ENCODE data around the gene ABCB9. TPM values are rescaled to one million over a fixed set of nuclear protein-coding genes. Genes with fewer than 3 reads are reported as not detected.

Gene ABCB9
- total RNA-seq, 1 experiment from 2014 or later: 6.7 TPM

DNA sequence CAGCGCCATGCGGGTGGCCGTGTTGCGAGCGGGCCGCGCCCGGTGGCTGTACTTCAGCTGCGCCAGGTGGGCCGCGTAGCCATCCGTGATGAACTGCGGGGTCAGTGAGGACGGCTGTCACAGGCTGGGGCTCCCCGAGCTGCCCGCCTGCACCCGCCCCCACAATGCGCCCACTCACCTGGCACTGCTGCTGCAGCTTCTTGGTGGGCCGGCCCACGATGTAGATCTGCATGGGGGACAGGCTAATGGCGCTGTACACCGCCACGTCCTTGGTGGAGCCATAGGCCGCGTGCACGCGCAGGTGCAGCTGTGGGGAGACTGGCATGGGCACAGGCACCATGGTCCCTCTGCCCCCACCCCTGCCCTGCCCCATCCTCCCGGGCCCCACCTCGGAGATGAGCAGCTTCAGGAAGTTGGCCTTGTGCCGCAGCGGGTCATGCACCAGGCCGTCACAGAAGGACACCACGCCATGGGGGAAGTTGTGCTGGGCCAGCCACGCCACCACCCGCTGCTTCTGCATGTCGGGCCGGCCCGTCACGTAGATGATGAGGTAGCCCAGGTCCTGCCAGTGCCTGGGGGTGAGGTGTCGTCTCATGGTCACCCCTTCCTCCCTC is 20.1 kb upstream of the ABCB9 start:
- TF ChIP-seq, protein P1, sequence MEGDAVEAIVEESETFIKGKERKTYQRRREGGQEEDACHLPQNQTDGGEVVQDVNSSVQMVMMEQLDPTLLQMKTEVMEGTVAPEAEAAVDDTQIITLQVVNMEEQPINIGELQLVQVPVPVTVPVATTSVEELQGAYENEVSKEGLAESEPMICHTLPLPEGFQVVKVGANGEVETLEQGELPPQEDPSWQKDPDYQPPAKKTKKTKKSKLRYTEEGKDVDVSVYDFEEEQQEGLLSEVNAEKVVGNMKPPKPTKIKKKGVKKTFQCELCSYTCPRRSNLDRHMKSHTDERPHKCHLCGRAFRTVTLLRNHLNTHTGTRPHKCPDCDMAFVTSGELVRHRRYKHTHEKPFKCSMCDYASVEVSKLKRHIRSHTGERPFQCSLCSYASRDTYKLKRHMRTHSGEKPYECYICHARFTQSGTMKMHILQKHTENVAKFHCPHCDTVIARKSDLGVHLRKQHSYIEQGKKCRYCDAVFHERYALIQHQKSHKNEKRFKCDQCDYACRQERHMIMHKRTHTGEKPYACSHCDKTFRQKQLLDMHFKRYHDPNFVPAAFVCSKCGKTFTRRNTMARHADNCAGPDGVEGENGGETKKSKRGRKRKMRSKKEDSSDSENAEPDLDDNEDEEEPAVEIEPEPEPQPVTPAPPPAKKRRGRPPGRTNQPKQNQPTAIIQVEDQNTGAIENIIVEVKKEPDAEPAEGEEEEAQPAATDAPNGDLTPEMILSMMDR (IDR thresholded peaks at IDR 0.05; ENCODE audit: insufficient read depth in 1 of 2, low read depth in 1 of 2, low read length in 1 of 2, severe bottlenecking in 1 of 2, unreplicated experiment in 1 of 2): no peak
- POLR2A ChIA-PET: no interaction called here
- intact Hi-C loops (cut with micrococcal nuclease; ENCODE audit: unreplicated experiment): loop anchor here (10.0 kb wide), 1 partner anchor 158 kb away; no protein-coding TSS in a partner anchor

DNA sequence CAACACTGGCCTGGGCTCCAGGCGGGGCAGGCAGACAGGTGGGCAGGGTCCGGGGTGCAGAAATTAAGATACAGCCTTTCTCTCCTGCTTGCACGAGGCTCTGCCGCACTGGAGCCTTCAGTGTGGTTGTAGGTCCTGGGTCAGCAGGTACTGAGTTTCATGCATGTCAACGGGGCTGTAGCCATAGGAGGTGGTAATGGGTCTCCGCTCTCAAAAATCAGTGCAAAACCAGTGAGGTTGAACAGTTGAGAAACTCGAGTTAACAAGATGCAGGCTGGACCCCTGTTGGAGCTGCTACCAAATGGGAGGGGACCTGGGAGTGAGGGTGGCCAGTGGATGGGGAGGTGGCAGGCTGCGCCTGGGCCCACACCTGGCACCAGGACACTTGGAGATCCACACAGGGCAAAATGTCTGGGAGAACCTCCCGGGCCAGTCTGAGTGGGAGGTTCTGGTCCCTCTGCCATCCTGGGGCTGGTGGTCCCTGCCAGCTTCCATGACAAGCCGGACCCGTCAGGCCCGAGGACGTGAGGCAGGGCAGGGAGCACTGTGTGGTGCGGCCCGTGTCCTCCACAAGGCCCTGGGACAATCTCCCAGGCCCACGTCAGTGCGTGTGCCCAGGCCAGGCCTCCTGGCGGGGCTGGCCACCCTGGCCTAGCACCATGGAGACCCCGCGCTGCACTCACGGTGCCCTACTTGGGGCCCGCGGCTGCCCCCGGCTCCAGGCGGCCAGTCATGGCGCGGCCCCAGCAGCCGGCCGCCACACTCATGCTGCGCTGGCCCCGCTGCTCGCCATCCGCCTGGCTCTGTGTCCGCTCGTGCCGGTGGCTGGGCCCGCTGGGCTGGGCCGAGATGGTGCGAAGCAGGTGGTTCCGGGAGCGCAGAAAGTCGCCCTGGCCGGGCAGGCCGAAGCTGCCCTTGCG is 19.3 kb upstream of the ABCB9 start:
- Mint-ChIP-seq H3K4me1 (ENCODE audit: low read depth, unreplicated experiment) (peaks cover 6% of the 10 kb centered on the region), H3K36me3 (ENCODE audit: insufficient read depth, unreplicated experiment) (peaks cover 23% of the 10 kb centered on the region), H3K4me3 (ENCODE audit: unreplicated experiment) (no peak overlapping the region), H3K27ac (ENCODE audit: unreplicated experiment) (no peak overlapping the region), H3K27me3 (ENCODE audit: insufficient read depth, unreplicated experiment) (no peaks in the 10 kb centered on the region), H3K9me3 (ENCODE audit: unreplicated experiment) (no peaks in the 10 kb centered on the region)
- no TSS peak for BruUV-seq (replicated peaks)
- no peaks in the 10 kb centered on the region for H3K27me3 ChIP-seq (replicated peaks; ENCODE audit: control insufficient read depth, insufficient read depth, low read length)
- no peaks in the 10 kb centered on the region for H3K36me3 ChIP-seq (ENCODE audit: control insufficient read depth, insufficient read depth, low read length)
- ChIA-PET CTCF (no interaction called here), POLR2A (no interaction called here)
- peaks cover 6% of the 10 kb centered on the region; the same call in 1 of the 2 replicates for H3K4me1 ChIP-seq
- DNase-seq: no peak
- intact Hi-C loops (cut with micrococcal nuclease; ENCODE audit: unreplicated experiment): loop anchor here (10.0 kb wide), 1 partner anchor 159 kb away; no protein-coding TSS in a partner anchor
- TF ChIP-seq, protein P1 (IDR thresholded peaks at IDR 0.05; ENCODE audit: insufficient read depth in 1 of 2, low read depth in 1 of 2, low read length in 1 of 2, severe bottlenecking in 1 of 2, unreplicated experiment in 1 of 2): no peak
- H3K4me3 ChIP-seq (ENCODE audit: low read depth, low read length): no peak overlapping the region
- H3K9me3 ChIP-seq: no peaks in the 10 kb centered on the region

More for the DNA sequence above, 20.1 kb upstream of the ABCB9 start:
- CTCF ChIA-PET: no interaction called here
- Histone ChIP-seq H3K9me3 (no peaks in the 10 kb centered on the region), H3K27me3 (replicated peaks; ENCODE audit: control insufficient read depth, insufficient read depth, low read length) (no peaks in the 10 kb centered on the region), H3K36me3 (ENCODE audit: control insufficient read depth, insufficient read depth, low read length) (no peaks in the 10 kb centered on the region), H3K4me1 (peaks cover 6% of the 10 kb centered on the region; the same call in 1 of the 2 replicates), H3K4me3 (ENCODE audit: low read depth, low read length) (no peak overlapping the region)
- DNase-seq: no peak
- Mint-ChIP-seq H3K27me3 (ENCODE audit: insufficient read depth, unreplicated experiment) (no peaks in the 10 kb centered on the region), H3K4me3 (ENCODE audit: unreplicated experiment) (no peak overlapping the region), H3K4me1 (ENCODE audit: low read depth, unreplicated experiment) (peaks cover 6% of the 10 kb centered on the region), H3K27ac (ENCODE audit: unreplicated experiment) (no peak overlapping the region), H3K9me3 (ENCODE audit: unreplicated experiment) (no peaks in the 10 kb centered on the region), H3K36me3 (ENCODE audit: insufficient read depth, unreplicated experiment) (peaks cover 17% of the 10 kb centered on the region)
- BruUV-seq (replicated peaks): no TSS peak

DNA sequence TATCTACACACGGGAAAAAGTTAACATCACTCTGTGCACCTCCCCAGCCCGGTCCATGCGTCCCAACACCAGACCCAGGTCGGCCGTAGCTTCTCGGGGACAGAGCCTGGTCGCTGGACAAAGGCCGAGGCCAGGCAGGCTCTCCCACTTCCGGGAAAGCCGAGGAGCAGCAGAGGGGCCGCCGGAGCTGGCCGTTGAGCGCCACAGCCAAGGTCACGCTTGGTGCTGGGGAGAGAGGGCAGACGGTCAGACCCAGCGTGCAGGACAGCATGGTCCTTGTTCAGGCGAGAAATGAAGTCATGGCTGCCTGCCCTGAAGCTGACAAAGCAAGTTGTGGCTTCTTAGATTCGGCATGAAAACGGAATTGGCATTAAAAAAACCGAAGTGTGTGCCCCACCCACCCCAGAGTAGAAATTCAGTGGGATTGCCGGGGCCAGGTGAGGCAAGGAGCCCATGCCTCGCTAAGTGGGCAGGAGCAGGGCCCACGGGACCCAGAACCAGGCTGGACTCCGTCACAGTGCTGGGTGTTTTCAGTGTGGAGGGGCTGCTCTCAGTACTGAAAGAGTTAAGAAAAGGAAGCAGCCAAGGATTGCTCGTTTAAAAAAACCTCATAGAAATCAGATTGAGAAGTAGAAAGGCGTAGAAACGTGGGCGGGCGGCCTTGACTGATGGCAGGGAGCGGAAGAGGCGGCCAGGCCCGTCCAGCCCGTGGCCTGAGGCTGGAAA is 18.5 kb upstream of the ABCB9 start:
- Mint-ChIP-seq H3K4me3 (ENCODE audit: unreplicated experiment) (no peak overlapping the region), H3K27ac (ENCODE audit: unreplicated experiment) (no peak overlapping the region), H3K27me3 (ENCODE audit: insufficient read depth, unreplicated experiment) (no peaks in the 10 kb centered on the region), H3K4me1 (ENCODE audit: low read depth, unreplicated experiment) (peaks cover 6% of the 10 kb centered on the region), H3K9me3 (ENCODE audit: unreplicated experiment) (no peaks in the 10 kb centered on the region), H3K36me3 (ENCODE audit: insufficient read depth, unreplicated experiment) (peaks cover 31% of the 10 kb centered on the region)
- ChIA-PET POLR2A (no interaction called here), CTCF (no interaction called here)
- TF ChIP-seq, protein P1 (IDR thresholded peaks at IDR 0.05; ENCODE audit: insufficient read depth in 1 of 2, low read depth in 1 of 2, low read length in 1 of 2, severe bottlenecking in 1 of 2, unreplicated experiment in 1 of 2): no peak
- no peaks in the 10 kb centered on the region for H3K36me3 ChIP-seq (ENCODE audit: control insufficient read depth, insufficient read depth, low read length)
- H3K9me3 ChIP-seq: no peaks in the 10 kb centered on the region
- BruUV-seq (replicated peaks): no TSS peak
- H3K4me1 ChIP-seq: peaks cover 6% of the 10 kb centered on the region; the same call in 1 of the 2 replicates
- no peak for DNase-seq
- H3K27me3 ChIP-seq (replicated peaks; ENCODE audit: control insufficient read depth, insufficient read depth, low read length): no peaks in the 10 kb centered on the region
- intact Hi-C loops (cut with micrococcal nuclease; ENCODE audit: unreplicated experiment): loop anchor here (10.0 kb wide), 1 partner anchor 160 kb away; no protein-coding TSS in a partner anchor
- H3K4me3 ChIP-seq (ENCODE audit: low read depth, low read length): no peak overlapping the region
